Measurements from ENCODE around the gene SH3YL1.

SH3YL1 gene

DNA sequence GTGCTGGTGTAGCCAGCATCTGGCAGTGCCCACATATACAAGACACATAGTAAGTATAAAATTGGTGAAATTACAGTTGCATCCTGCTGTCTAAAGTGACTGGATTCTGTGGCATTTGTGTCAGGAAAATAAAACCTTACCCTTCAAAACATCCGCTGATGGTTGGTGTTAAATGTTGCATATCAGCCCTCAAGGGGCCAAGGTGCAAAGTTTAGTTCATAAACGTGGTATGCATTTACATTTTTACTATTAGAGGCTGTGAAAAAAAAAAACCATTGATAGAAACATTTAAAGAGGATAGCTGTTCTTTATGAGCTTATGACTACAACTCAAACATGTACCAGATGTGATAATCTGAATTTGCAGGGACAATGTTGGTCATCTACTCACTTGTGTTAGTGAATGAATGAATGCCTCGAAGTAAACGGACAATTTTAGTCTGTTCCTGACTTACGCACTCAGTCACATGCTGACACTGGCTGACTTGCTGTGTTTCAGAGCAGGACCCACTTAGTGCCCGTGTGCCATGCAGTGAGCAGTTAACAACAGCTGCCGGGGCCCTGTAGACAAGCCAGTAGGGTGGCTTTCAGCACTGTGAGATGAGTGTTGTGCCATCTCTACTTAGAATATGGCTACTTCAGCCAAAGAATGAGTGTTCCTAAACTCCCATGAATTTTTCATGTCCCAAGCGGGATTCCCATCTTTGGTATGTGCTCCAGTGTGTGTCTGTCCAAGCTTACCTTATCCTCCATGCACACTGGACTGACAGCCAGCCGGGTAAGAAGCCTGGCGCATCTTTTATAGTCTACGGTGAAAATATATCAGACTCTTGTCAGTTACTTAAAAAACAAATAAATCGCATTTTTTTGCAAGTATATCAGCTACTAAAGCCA lies 18.8 kb upstream of the SH3YL1 start:
- TF ChIP-seq POLR2A (IDR thresholded peaks at IDR 0.05; ENCODE audit: low read depth, low read length) (no peak), POU2F2 (IDR thresholded peaks at IDR 0.05; ENCODE audit: low read depth, low read length) (no peak), SPI1 (IDR thresholded peaks at IDR 0.05; ENCODE audit: low read depth, low read length) (no peak), PAX5 (IDR thresholded peaks at IDR 0.05; ENCODE audit: insufficient read depth, low read length, severe bottlenecking) (no peak), TAF1 (IDR thresholded peaks at IDR 0.05; ENCODE audit: low read depth, low read length) (no peak), POLR2AphosphoS5 (IDR thresholded peaks at IDR 0.05; ENCODE audit: low read depth, low read length) (no peak)
- DNase-seq (ENCODE audit: insufficient read length, low spot score) (no peak), FAIRE-seq (no peak)

DNA sequence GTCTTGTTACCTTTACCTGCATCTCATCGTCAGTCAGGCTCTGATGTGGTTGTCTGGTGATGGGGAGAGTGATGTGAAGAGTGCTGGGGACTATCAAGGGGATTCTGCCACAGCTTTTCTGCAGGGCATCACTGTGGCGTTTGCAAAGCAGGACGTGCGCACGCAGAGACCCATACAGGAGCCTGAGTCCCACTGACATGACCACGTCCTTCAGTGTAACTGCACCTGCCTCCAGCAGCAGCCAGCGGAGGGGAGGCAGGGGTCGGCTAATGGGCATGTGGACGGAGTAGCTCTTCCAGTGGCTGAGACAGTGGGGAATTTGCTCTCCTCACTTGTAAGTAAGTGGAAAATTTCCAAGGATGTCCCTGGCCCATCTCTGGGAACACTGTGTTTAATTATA lies 17.5 kb upstream of the SH3YL1 start:
- FAIRE-seq (no peak), DNase-seq (ENCODE audit: insufficient read length, low spot score) (no peak)
- TF ChIP-seq POU2F2 (IDR thresholded peaks at IDR 0.05; ENCODE audit: low read depth, low read length) (no peak), PAX5 (IDR thresholded peaks at IDR 0.05; ENCODE audit: insufficient read depth, low read length, severe bottlenecking) (no peak), POLR2A (IDR thresholded peaks at IDR 0.05; ENCODE audit: low read depth, low read length) (no peak), TAF1 (IDR thresholded peaks at IDR 0.05; ENCODE audit: low read depth, low read length) (no peak), SPI1 (IDR thresholded peaks at IDR 0.05; ENCODE audit: low read depth, low read length) (no peak), POLR2AphosphoS5 (IDR thresholded peaks at IDR 0.05; ENCODE audit: low read depth, low read length) (no peak)

DNA sequence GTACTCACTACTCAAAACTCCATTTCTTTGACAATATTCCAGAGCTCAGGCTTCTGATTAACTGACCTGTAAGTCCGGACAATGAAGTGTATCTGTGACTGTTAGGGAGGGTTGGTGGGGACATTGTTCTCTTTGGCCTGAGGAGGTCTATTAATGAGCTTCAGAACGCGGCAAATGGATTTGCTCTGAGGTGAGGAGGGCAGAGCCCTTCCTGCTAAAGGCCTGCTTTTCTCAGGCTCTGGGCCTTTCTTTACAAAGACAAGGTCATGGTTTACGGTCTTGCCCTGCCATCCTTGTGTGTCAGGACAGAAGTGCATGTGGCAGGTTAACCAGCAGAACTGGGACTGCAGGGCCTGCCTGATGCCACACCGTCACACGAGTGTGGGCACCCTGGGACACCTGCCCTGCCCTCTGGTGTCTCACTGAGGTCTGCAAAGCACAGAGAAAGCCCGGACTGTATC lies 16.8 kb upstream of the SH3YL1 start:
- no peak for DNase-seq (ENCODE audit: insufficient read length, low spot score)
- TF ChIP-seq POU2F2 (IDR thresholded peaks at IDR 0.05; ENCODE audit: low read depth, low read length) (no peak), PAX5 (IDR thresholded peaks at IDR 0.05; ENCODE audit: insufficient read depth, low read length, severe bottlenecking) (no peak), POLR2A (IDR thresholded peaks at IDR 0.05; ENCODE audit: low read depth, low read length) (no peak), SPI1 (IDR thresholded peaks at IDR 0.05; ENCODE audit: low read depth, low read length) (no peak), TAF1 (IDR thresholded peaks at IDR 0.05; ENCODE audit: low read depth, low read length) (no peak), POLR2AphosphoS5 (IDR thresholded peaks at IDR 0.05; ENCODE audit: low read depth, low read length) (no peak)
- no peak for FAIRE-seq

DNA sequence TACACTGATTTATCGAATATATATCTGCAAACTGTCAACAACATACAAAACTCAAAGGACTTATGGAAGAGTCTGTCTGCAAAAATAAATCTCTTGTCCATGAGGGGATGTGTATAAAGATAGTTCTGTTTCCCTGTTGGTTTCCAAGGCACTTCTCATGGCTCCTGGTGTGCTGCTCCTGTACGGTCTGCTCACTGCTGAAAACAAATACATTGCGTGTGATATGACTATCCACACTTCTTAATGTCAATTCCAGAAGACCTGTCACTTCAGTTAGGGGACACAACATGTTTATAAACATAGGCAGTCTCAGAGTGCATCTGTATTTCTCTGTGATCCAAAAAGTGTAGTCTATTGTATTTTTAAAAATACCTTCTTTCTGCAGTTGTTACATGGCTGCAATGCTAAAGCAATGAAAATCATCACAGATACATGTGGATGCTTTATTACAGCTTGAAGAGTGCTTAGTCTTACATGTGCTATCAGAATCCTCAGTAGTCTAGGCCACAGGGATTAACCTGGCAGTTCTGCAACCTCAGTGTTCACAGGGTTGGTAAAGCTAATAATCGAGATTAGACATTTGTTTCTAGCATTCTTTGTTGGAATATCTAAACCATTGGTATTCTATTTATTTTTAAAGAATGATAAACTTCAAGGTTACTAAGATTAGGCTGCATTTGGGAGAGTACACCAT lies 16.3 kb upstream of the SH3YL1 start:
- no peak for FAIRE-seq
- no peak for DNase-seq (ENCODE audit: insufficient read length, low spot score)
- TF ChIP-seq PAX5 (IDR thresholded peaks at IDR 0.05; ENCODE audit: insufficient read depth, low read length, severe bottlenecking) = no peak
- no peak for TF ChIP-seq SPI1 (IDR thresholded peaks at IDR 0.05; ENCODE audit: low read depth, low read length)
- TF ChIP-seq POLR2A (IDR thresholded peaks at IDR 0.05; ENCODE audit: low read depth, low read length) = no peak
- TF ChIP-seq POU2F2 (IDR thresholded peaks at IDR 0.05; ENCODE audit: low read depth, low read length) = no peak
- TF ChIP-seq POLR2AphosphoS5 (IDR thresholded peaks at IDR 0.05; ENCODE audit: low read depth, low read length) = no peak
- TF ChIP-seq TAF1 (IDR thresholded peaks at IDR 0.05; ENCODE audit: low read depth, low read length) = no peak

DNA sequence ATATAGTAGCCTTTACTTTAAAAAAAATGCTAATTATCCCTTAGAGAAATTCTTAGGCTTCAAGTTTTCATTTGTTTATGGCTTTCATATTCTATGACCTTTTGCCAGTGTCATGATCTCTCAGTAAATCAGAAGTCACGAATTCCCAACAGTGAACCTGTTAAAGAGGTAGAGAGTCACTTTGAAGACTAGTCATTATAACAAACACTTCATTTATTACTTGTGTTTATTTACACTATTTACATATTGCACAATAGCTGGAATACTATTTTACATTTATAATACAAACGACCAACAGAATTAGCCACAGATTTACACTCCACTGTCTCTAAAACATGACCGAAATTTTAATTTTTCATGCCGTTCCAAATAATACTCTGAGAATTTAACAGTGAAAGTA lies 15.5 kb upstream of the SH3YL1 start:
- DNase-seq (ENCODE audit: insufficient read length, low spot score) = no peak
- no peak for FAIRE-seq

DNA sequence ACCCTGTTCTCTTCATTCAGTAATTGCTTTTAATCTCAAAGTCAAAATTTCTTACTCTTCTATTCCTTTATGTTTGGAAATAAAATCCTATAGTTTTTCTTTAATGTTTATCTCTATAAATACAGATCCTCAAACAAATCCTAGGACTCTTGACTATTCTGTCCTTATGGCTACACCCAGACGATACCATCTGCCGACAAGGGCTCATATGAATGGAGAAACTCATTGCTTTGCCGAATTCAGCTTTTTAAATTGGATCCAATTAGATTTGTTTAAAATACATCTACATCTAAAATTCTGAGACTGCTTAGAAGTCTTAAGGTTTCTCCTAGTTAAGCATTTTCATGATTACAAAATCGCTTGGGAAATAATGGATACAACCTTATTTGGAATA lies 15.1 kb upstream of the SH3YL1 start:
- no peak for TF ChIP-seq POLR2AphosphoS5 (IDR thresholded peaks at IDR 0.05; ENCODE audit: low read depth, low read length)
- FAIRE-seq (no peak), DNase-seq (ENCODE audit: insufficient read length, low spot score) (no peak)

More for the DNA sequence above, 15.5 kb upstream of the SH3YL1 start:
- TF ChIP-seq POLR2A (IDR thresholded peaks at IDR 0.05; ENCODE audit: low read depth, low read length) (no peak), SPI1 (IDR thresholded peaks at IDR 0.05; ENCODE audit: low read depth, low read length) (no peak), PAX5 (IDR thresholded peaks at IDR 0.05; ENCODE audit: insufficient read depth, low read length, severe bottlenecking) (no peak), TAF1 (IDR thresholded peaks at IDR 0.05; ENCODE audit: low read depth, low read length) (no peak), POU2F2 (IDR thresholded peaks at IDR 0.05; ENCODE audit: low read depth, low read length) (no peak), POLR2AphosphoS5 (IDR thresholded peaks at IDR 0.05; ENCODE audit: low read depth, low read length) (no peak)

DNA sequence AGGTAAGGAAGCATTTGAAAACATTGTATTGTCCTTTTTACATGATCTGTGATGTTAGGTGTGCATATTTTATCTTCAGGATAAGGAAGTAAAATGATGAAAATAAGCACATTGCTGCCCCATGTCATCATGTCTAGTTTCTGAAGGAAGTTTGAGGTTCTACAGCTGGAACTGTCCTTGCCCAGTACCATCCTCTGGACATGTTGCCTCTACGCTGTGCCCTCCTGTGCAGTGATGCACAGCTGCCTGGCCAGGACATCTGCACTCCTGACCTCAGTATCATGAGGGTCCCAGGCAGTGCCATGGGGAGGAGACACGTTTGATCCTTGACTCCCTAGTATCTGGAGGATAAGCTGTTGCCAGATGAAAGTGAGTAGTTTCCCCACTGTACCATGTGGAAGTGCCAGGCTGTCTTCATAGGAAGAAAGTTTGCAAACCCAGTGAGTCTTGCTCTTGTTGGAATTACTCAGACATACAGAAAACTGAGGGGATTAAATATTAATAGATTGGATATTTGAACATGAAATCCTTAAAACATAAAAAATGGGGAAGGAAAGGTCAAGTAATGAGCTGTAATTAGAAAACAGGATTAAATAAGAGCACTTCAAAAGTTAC lies 14.6 kb upstream of the SH3YL1 start:
- FAIRE-seq = no peak
- TF ChIP-seq SPI1 (IDR thresholded peaks at IDR 0.05; ENCODE audit: low read depth, low read length) (no peak), POLR2AphosphoS5 (IDR thresholded peaks at IDR 0.05; ENCODE audit: low read depth, low read length) (no peak), PAX5 (IDR thresholded peaks at IDR 0.05; ENCODE audit: insufficient read depth, low read length, severe bottlenecking) (no peak), TAF1 (IDR thresholded peaks at IDR 0.05; ENCODE audit: low read depth, low read length) (no peak), POLR2A (IDR thresholded peaks at IDR 0.05; ENCODE audit: low read depth, low read length) (no peak), POU2F2 (IDR thresholded peaks at IDR 0.05; ENCODE audit: low read depth, low read length) (no peak)
- no peak for DNase-seq (ENCODE audit: insufficient read length, low spot score)

DNA sequence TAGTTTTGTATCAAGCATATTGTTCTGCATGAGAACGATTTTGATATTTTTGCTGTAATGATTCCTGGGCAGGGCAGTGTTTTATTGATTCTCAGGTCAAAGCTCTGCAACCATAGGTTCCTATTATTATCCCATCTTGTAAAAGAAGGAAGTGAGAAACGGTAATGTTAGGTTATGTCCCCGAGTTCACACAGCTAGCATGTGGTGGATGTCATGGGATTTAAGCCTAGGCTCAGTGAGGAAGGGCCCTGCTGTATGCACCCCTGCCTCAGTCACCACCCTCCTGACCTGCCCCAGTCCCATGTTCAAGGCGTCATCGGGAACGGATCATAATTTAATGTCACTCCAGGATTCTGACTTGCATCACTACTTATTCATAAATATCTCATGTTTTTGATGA lies 11.6 kb upstream of the SH3YL1 start:
- peak; percentile 75 for FAIRE-seq
- peak; percentile 97 for TF ChIP-seq SPI1 (IDR thresholded peaks at IDR 0.05; ENCODE audit: low read depth, low read length)
- no peak for TF ChIP-seq POLR2A (IDR thresholded peaks at IDR 0.05; ENCODE audit: low read depth, low read length)
- peak; percentile 13 for DNase-seq (ENCODE audit: insufficient read length, low spot score)

DNA sequence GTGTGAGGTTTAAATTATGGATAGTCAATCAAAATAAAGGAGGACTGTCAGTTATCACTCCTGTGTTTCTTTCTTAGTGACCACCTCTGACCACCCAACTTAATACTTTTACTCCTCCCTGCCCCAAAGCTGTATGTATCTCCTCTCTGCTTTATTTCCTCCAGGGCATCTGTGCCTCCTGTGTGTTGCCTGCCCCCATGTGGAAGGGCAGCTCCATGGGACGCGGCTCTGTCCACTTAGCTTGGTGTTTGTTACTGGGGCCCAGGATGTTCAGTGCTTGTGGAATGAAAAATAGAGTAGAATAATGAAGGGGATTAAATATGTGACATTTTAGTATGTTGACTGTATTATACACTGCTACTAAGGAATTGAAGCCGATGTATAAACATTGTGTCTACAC lies 10.7 kb upstream of the SH3YL1 start:
- TF ChIP-seq TAF1 (IDR thresholded peaks at IDR 0.05; ENCODE audit: low read depth, low read length) (no peak), POU2F2 (IDR thresholded peaks at IDR 0.05; ENCODE audit: low read depth, low read length) (no peak), POLR2A (IDR thresholded peaks at IDR 0.05; ENCODE audit: low read depth, low read length) (no peak), POLR2AphosphoS5 (IDR thresholded peaks at IDR 0.05; ENCODE audit: low read depth, low read length) (no peak), SPI1 (IDR thresholded peaks at IDR 0.05; ENCODE audit: low read depth, low read length) (no peak), PAX5 (IDR thresholded peaks at IDR 0.05; ENCODE audit: insufficient read depth, low read length, severe bottlenecking) (no peak)
- DNase-seq (ENCODE audit: insufficient read length, low spot score) (no peak), FAIRE-seq (no peak)

Measured in GM12891 (cell line).